ENCODE measurements around the gene HIGD2A.

Gene HIGD2A

DNA sequence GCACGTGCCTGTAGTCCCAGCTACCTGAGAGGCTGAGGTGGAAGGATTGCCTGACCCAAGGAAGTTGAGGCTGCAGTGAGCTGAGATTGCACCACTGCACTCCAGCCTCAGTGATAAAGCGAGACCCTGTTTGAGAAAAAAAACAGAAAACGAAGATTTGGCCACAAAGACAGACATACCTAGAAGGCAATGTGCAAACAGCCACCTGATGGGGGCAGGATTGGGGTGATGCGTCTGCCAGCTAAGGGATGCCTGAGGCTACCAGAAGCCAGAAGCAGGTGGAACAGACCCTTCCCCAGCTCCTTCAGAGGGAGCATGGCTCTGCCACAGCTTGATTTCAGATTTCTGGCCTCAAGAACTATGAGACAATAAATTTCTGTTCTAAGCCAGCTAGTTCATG lies 2.9 kb downstream of the HIGD2A start:
- Histone ChIP-seq H3K27ac (ENCODE audit: low read length, poor library complexity, severe bottlenecking) (no peak overlapping the region), H2BK15ac (ENCODE audit: low read depth, poor library complexity, severe bottlenecking) (no peak overlapping the region), H3K4me2 (ENCODE audit: low read length, poor library complexity, severe bottlenecking) (no peak overlapping the region), H3K9me3 (ENCODE audit: control insufficient read depth, low read length) (no peaks in the 10 kb centered on the region), H2AFZ (ENCODE audit: low read depth, low read length) (no peak overlapping the region), H2BK5ac (ENCODE audit: low read depth, low read length, poor library complexity, severe bottlenecking) (no peak overlapping the region), H3K4me3 (ENCODE audit: insufficient read depth in 1 of 2, low read depth in 1 of 2, low read length in 2 of 2) (no peak overlapping the region), H3K14ac (ENCODE audit: low read length in 2 of 2) (no peak overlapping the region), H4K8ac (ENCODE audit: low read length) (no peak overlapping the region), H3K36me3 (ENCODE audit: control insufficient read depth in 1 of 2, insufficient read depth in 2 of 2, low read depth in 1 of 2, low read length in 2 of 2) (peaks cover 49 to 51% of the 10 kb centered on the region in 2 experiments), H2BK120ac (ENCODE audit: low read depth, low read length) (no peak overlapping the region), H3K4ac (ENCODE audit: low read depth in 1 of 2, low read length in 2 of 2) (no peak overlapping the region), H2AK5ac (ENCODE audit: low read length, severe bottlenecking) (no peak overlapping the region), H3K23ac (ENCODE audit: low read length in 2 of 2) (no peak overlapping the region), H2BK12ac (ENCODE audit: low read length in 2 of 2) (no peak overlapping the region), H3K9ac (ENCODE audit: low read length) (no peak overlapping the region), H3K79me1 (replicated peaks; ENCODE audit: low read length, poor library complexity, severe bottlenecking) (peaks cover 21% of the 10 kb centered on the region), H3K27me3 (ENCODE audit: control insufficient read depth in 1 of 2, insufficient read depth in 1 of 2, low read length in 2 of 2) (no peaks in the 10 kb centered on the region), H3K18ac (ENCODE audit: low read depth in 1 of 2, low read length in 2 of 2) (no peak overlapping the region), H4K91ac (ENCODE audit: low read length) (no peak overlapping the region), H3K4me1 (ENCODE audit: control insufficient read depth, insufficient read depth, low read depth, low read length) (peaks cover 12% of the 10 kb centered on the region)
- no peak for DNase-seq
- WGBS = 93% methylated on average over 4 of the region's 4 CpGs

GRCh38 chr5:176391999-176392398 lies 3.4 kb downstream of the HIGD2A start:
- Histone ChIP-seq H3K23ac (ENCODE audit: low read length in 2 of 2) (no peak overlapping the region), H3K4ac (ENCODE audit: low read depth in 1 of 2, low read length in 2 of 2) (no peak overlapping the region), H2BK5ac (ENCODE audit: low read depth, low read length, poor library complexity, severe bottlenecking) (no peak overlapping the region), H4K8ac (ENCODE audit: low read length) (no peak overlapping the region), H3K79me1 (replicated peaks; ENCODE audit: low read length, poor library complexity, severe bottlenecking) (peaks cover 18% of the 10 kb centered on the region), H3K27ac (ENCODE audit: low read length, poor library complexity, severe bottlenecking) (no peak overlapping the region), H3K4me3 (ENCODE audit: insufficient read depth in 1 of 2, low read depth in 1 of 2, low read length in 2 of 2) (no peak overlapping the region), H3K4me1 (ENCODE audit: control insufficient read depth, insufficient read depth, low read depth, low read length) (peaks cover 13% of the 10 kb centered on the region), H2BK15ac (ENCODE audit: low read depth, poor library complexity, severe bottlenecking) (no peak overlapping the region), H2BK120ac (ENCODE audit: low read depth, low read length) (no peak overlapping the region), H3K4me2 (ENCODE audit: low read length, poor library complexity, severe bottlenecking) (no peak overlapping the region), H2BK12ac (ENCODE audit: low read length in 2 of 2) (no peak overlapping the region), H3K27me3 (ENCODE audit: control insufficient read depth in 1 of 2, insufficient read depth in 1 of 2, low read length in 2 of 2) (no peaks in the 10 kb centered on the region), H3K18ac (ENCODE audit: low read depth in 1 of 2, low read length in 2 of 2) (no peak overlapping the region), H3K14ac (ENCODE audit: low read length in 2 of 2) (no peak overlapping the region), H2AK5ac (ENCODE audit: low read length, severe bottlenecking) (no peak overlapping the region), H3K9me3 (ENCODE audit: control insufficient read depth, low read length) (no peaks in the 10 kb centered on the region), H4K91ac (ENCODE audit: low read length) (no peak overlapping the region), H3K36me3 (ENCODE audit: control insufficient read depth in 1 of 2, insufficient read depth in 2 of 2, low read depth in 1 of 2, low read length in 2 of 2) (peaks cover 51 to 52% of the 10 kb centered on the region in 2 experiments), H3K9ac (ENCODE audit: low read length) (no peak overlapping the region), H2AFZ (ENCODE audit: low read depth, low read length) (no peak overlapping the region)
- DNase-seq = no peak
- 99% methylated on average over 3 of the region's 4 CpGs for WGBS

DNA sequence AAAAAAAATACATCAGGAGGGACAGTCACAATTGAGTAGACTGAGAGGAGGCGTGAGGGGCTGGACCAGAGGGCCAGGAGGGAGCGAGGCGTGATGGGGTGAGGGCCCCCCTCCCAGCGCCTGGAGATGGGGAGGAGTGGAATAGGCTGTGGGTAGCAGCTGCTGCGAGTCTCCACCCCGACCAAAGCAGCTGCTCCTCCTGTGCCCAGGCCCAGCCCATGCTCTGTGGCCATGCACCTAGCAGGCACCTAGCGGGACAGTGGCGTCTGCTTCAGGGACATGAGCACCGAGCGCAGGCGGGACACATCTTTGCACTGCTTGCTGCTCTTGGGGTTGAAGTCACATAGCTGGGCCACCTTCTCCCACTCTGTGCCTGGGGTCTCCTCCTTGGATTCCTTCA lies 4.0 kb downstream of the HIGD2A start:
- H2BK12ac ChIP-seq (ENCODE audit: low read length in 2 of 2) = no peak overlapping the region
- H3K9me3 ChIP-seq (ENCODE audit: control insufficient read depth, low read length) = no peaks in the 10 kb centered on the region
- H3K27me3 ChIP-seq (ENCODE audit: control insufficient read depth in 1 of 2, insufficient read depth in 1 of 2, low read length in 2 of 2) = no peaks in the 10 kb centered on the region
- H3K4ac ChIP-seq (ENCODE audit: low read depth in 1 of 2, low read length in 2 of 2) = no peak overlapping the region
- H3K36me3 ChIP-seq (ENCODE audit: control insufficient read depth in 1 of 2, insufficient read depth in 2 of 2, low read depth in 1 of 2, low read length in 2 of 2) = peaks cover 52 to 57% of the 10 kb centered on the region in 2 experiments
- H3K23ac ChIP-seq (ENCODE audit: low read length in 2 of 2) = no peak overlapping the region
- no peak overlapping the region for H4K8ac ChIP-seq (ENCODE audit: low read length)
- no peak overlapping the region for H2BK120ac ChIP-seq (ENCODE audit: low read depth, low read length)
- H2BK15ac ChIP-seq (ENCODE audit: low read depth, poor library complexity, severe bottlenecking) = no peak overlapping the region
- H3K4me2 ChIP-seq (ENCODE audit: low read length, poor library complexity, severe bottlenecking) = no peak overlapping the region
- H3K9ac ChIP-seq (ENCODE audit: low read length) = no peak overlapping the region
- H3K18ac ChIP-seq (ENCODE audit: low read depth in 1 of 2, low read length in 2 of 2) = no peak overlapping the region
- 97% methylated on average over 11 of the region's 11 CpGs for WGBS
- no peak overlapping the region for H2AK5ac ChIP-seq (ENCODE audit: low read length, severe bottlenecking)
- no peak overlapping the region for H4K91ac ChIP-seq (ENCODE audit: low read length)
- no peak overlapping the region for H3K14ac ChIP-seq (ENCODE audit: low read length in 2 of 2)
- H3K4me3 ChIP-seq (ENCODE audit: insufficient read depth in 1 of 2, low read depth in 1 of 2, low read length in 2 of 2) = no peak overlapping the region
- peaks cover 19% of the 10 kb centered on the region for H3K79me1 ChIP-seq (replicated peaks; ENCODE audit: low read length, poor library complexity, severe bottlenecking)
- DNase-seq = no peak
- H2BK5ac ChIP-seq (ENCODE audit: low read depth, low read length, poor library complexity, severe bottlenecking) = no peak overlapping the region
- H3K4me1 ChIP-seq (ENCODE audit: control insufficient read depth, insufficient read depth, low read depth, low read length) = peaks cover 12% of the 10 kb centered on the region
- no peak overlapping the region for H3K27ac ChIP-seq (ENCODE audit: low read length, poor library complexity, severe bottlenecking)
- H2AFZ ChIP-seq (ENCODE audit: low read depth, low read length) = no peak overlapping the region

- Histone ChIP-seq H3K79me1 (replicated peaks; ENCODE audit: low read length, poor library complexity, severe bottlenecking) (peaks cover 26% of the 10 kb centered on the region), H3K23ac (ENCODE audit: low read length in 2 of 2) (no peak overlapping the region), H4K8ac (ENCODE audit: low read length) (no peak overlapping the region), H3K27ac (ENCODE audit: low read length, poor library complexity, severe bottlenecking) (no peak overlapping the region), H3K9ac (ENCODE audit: low read length) (no peak overlapping the region), H2AFZ (ENCODE audit: low read depth, low read length) (no peak overlapping the region), H3K4me2 (ENCODE audit: low read length, poor library complexity, severe bottlenecking) (no peak overlapping the region), H2BK15ac (ENCODE audit: low read depth, poor library complexity, severe bottlenecking) (no peak overlapping the region), H3K9me3 (ENCODE audit: control insufficient read depth, low read length) (no peaks in the 10 kb centered on the region), H3K18ac (ENCODE audit: low read depth in 1 of 2, low read length in 2 of 2) (no peak overlapping the region), H4K91ac (ENCODE audit: low read length) (no peak overlapping the region), H3K14ac (ENCODE audit: low read length in 2 of 2) (no peak overlapping the region), H3K36me3 (ENCODE audit: control insufficient read depth in 1 of 2, insufficient read depth in 2 of 2, low read depth in 1 of 2, low read length in 2 of 2) (peaks cover 59 to 63% of the 10 kb centered on the region in 2 experiments), H3K4ac (ENCODE audit: low read depth in 1 of 2, low read length in 2 of 2) (no peak overlapping the region), H2BK12ac (ENCODE audit: low read length in 2 of 2) (no peak overlapping the region), H2BK120ac (ENCODE audit: low read depth, low read length) (no peak overlapping the region), H2BK5ac (ENCODE audit: low read depth, low read length, poor library complexity, severe bottlenecking) (no peak overlapping the region), H2AK5ac (ENCODE audit: low read length, severe bottlenecking) (no peak overlapping the region), H3K27me3 (ENCODE audit: control insufficient read depth in 1 of 2, insufficient read depth in 1 of 2, low read length in 2 of 2) (no peaks in the 10 kb centered on the region), H3K4me3 (ENCODE audit: insufficient read depth in 1 of 2, low read depth in 1 of 2, low read length in 2 of 2) (no peak overlapping the region), H3K4me1 (ENCODE audit: control insufficient read depth, insufficient read depth, low read depth, low read length) (peaks cover 11% of the 10 kb centered on the region)
- 96% methylated on average over 9 of the region's 9 CpGs for WGBS
- no peak for DNase-seq
These were observed 5.5 kb downstream of the HIGD2A start for GRCh38 chr5:176394096-176394495.

Data from mesenchymal stem cell (in vitro differentiated cells and primary cell).